Right atrium auricular region (tissue), 2 donors: ENCODE results near the gene CCAR1. TPM values are rescaled to one million over a fixed set of nuclear protein-coding genes. Genes with fewer than 3 reads are reported as not detected.
"Not testable (repeated sequence)": the region's sequence is repeated elsewhere in the genome, so short reads cannot be mapped to it uniquely, and the experiment has no call there.

Source experiments
- DNase-seq: peaks from one replicate; pipeline ENCODE4 v3.0.0-alpha.2; 2019; ENCODE audit warnings: low spot score
- H3K27ac ChIP-seq, 2 donors: fragments of 200-600 bp; sonication (generic); 1 replicate in 1 of 2; 2 replicates in 1 of 2; pipeline ENCODE4 v1.5.1; 2016 to 2019
- H3K27me3 ChIP-seq, 2 donors: fragments of 200-600 bp; sonication (generic); one replicate each; pipeline versions ENCODE4 v1.5.1 to v1.6.0; 2017 to 2019
- H3K36me3 ChIP-seq: fragments of 200-600 bp; sonication (generic); one replicate; pipeline ENCODE4 v1.5.1; 2016
- H3K4me1 ChIP-seq, 2 donors: fragments of 200-600 bp; sonication (generic); one replicate each; pipeline versions ENCODE4 v1.5.1 to v1.6.0; 2017 to 2019
- H3K4me3 ChIP-seq, 2 donors: fragments of 200-600 bp; sonication (generic); 1 replicate in 1 of 2; 2 replicates in 1 of 2; pipeline ENCODE4 v1.5.1; 2017 to 2019; ENCODE audit warnings: mild to moderate bottlenecking in 1 of 2, moderate library complexity in 1 of 2
- H3K9me3 ChIP-seq, 2 donors: fragments of 200-600 bp; sonication (generic); one replicate each; pipeline ENCODE4 v1.5.1; 2019
- CTCF ChIP-seq, 2 donors: fragments of 200-600 bp; sonication (generic); IDR thresholded peaks; one replicate each; pipeline ENCODE4 v1.5.1; 2019; ENCODE audit warnings: antibody characterized with exemption in 2 of 2
- total RNA-seq, 2 donors: library from RNA; depleted of rRNA; stranded (reverse); fragments of >200 nt; gene quantifications; one replicate each; pipeline ENCODE4 v1.1.0, GENCODE V29; 2016

Gene CCAR1
- total RNA-seq, 2 donors from 2014 or later = 21.0 to 25.0 TPM

DNA sequence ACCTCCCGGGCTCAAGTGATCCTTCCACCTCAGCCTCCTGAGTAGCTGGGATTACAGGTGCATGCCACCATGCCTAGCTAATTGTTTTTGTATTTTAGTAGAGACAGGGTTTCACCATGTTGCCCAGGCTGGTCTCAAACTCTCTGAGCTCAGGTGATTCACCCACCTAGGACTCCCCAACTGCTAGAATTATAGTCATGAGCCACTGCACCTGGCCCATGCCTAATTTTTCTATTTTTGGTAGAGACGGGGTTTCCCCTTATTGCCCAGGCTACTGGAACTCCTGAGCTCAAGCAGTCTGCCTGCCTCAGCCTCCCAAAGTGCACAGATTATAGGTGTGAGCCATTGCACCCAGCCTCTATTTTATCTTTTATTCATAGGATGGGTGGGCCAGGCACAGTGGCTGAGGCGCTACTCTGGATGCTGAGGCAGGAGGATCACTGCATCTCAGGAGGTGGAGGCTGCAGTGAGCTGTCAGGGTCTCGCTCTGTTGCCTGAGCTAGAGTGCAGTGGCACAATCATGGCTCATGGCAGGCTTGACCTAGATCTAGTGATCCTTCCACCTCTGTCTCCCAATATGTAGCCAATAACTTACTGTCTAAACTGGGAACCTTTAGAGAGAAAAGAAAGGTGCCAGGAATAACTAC, 75.0 kb downstream of the CCAR1 start:
- Histone ChIP-seq H3K27me3 (no peaks in the 10 kb centered on the region), H3K36me3 (peaks cover 46% of the 10 kb centered on the region), H3K4me3 (no peak overlapping the region), H3K4me1 (no peaks in the 10 kb centered on the region), H3K27ac (no peak overlapping the region), H3K9me3 (no peaks in the 10 kb centered on the region)
- no peak for DNase-seq
- TF ChIP-seq CTCF (IDR thresholded peaks at IDR 0.05) = no peak

GRCh38 chr10:68796605-68797004, 75.6 kb downstream of the CCAR1 start:
- no peaks in the 10 kb centered on the region for H3K4me1 ChIP-seq
- no peak for TF ChIP-seq CTCF (IDR thresholded peaks at IDR 0.05)
- H3K9me3 ChIP-seq = no peaks in the 10 kb centered on the region
- H3K36me3 ChIP-seq = peaks cover 40% of the 10 kb centered on the region
- DNase-seq = no peak
- no peak overlapping the region for H3K27ac ChIP-seq
- H3K27me3 ChIP-seq = no peaks in the 10 kb centered on the region
- H3K4me3 ChIP-seq = no peak overlapping the region

DNA sequence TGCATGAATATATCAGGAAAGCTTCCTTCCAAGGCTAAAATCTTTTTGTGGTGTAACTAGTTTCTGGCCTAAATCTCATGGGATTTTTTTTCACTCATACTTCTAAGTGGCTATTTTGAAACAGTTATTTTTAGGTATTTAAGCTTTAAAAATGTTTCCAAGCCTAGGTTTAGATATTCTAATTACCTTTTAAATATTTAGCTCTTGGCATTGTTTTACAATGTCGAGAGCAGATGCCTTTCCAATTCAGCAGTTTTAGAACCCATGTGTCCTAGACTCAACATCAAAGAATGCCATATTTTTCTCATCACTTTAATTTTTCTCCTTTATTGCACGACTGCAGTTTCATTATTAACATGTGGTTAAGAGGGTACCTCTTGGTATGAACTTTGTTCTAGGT, 79.2 kb downstream of the CCAR1 start:
- no peaks in the 10 kb centered on the region for H3K27me3 ChIP-seq
- DNase-seq = no peak
- peaks cover 14% of the 10 kb centered on the region for H3K36me3 ChIP-seq
- H3K9me3 ChIP-seq = no peaks in the 10 kb centered on the region
- no peaks in the 10 kb centered on the region for H3K4me1 ChIP-seq
- H3K4me3 ChIP-seq = no peak overlapping the region
- no peak for TF ChIP-seq CTCF (IDR thresholded peaks at IDR 0.05)
- H3K27ac ChIP-seq = no peak overlapping the region

DNA sequence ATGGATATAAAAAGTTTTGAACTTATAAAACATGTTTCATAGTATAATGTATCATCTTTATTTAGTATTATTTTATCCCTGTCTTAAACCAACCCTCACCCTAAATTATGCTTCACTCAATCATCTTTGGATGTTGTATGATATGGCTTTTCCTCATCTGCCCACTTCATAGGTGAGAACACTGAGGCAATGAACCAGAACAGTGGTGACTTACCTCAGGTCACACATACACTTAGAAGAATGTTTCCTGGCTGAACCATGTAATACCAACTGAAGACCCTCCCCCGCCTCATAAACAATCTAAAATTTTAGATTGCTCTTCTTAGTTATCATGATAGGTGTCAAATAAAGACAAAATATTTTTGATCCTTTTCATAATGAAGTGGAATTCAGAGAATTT, 83.7 kb downstream of the CCAR1 start:
- TF ChIP-seq CTCF (IDR thresholded peaks at IDR 0.05) = no peak
- Histone ChIP-seq H3K27ac (no peak overlapping the region), H3K4me3 (no peak overlapping the region), H3K27me3 (no peaks in the 10 kb centered on the region), H3K36me3 (no peaks in the 10 kb centered on the region), H3K9me3 (no peaks in the 10 kb centered on the region), H3K4me1 (no peaks in the 10 kb centered on the region)
- DNase-seq = no peak

DNA sequence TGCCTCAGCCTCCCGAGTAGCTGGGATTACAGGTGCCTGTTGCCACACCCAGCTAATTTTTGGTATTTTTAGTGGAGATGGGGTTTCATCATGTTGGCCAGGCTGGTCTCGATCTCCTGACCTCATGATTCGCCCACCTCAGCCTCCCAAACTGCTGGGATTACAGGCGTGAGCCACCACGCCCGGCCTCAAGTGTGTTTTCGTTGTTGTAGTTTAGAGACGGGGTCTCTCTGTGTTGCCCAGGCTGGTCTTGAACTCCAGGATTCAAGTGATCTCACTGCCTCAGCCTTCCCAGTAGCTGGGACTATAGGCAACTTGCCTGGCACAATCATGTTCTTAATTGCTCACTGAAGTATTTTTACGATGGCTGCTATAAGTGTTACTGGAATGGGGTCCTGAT, 89.8 kb downstream of the CCAR1 start:
- not testable (repeated sequence) for H3K4me1 ChIP-seq, DNase-seq

GRCh38 chr10:68811314-68812009, 90.4 kb downstream of the CCAR1 start:
- no peak for DNase-seq
- H3K27me3 ChIP-seq = no peaks in the 10 kb centered on the region
- TF ChIP-seq CTCF (IDR thresholded peaks at IDR 0.05) = no peak
- no peak overlapping the region for H3K27ac ChIP-seq
- H3K4me3 ChIP-seq = no peak overlapping the region
- H3K4me1 ChIP-seq = no peaks in the 10 kb centered on the region
- no peaks in the 10 kb centered on the region for H3K36me3 ChIP-seq
- H3K9me3 ChIP-seq = no peaks in the 10 kb centered on the region

More for the DNA sequence above, 89.8 kb downstream of the CCAR1 start:
- not testable (repeated sequence) for H3K9me3 ChIP-seq, H3K27me3 ChIP-seq, H3K4me3 ChIP-seq, H3K27ac ChIP-seq, H3K36me3 ChIP-seq
